GM13976 (cell line): Measurements from ENCODE around the gene OR4D1.
"Not testable (repeated sequence)": the region's sequence is repeated elsewhere in the genome, so short reads cannot be mapped to it uniquely, and the experiment has no call there.

Experiments used
- DNase-seq: peaks from one replicate; pipeline ENCODE4 v3.0.0; 2012; ENCODE audit warnings: low spot score
- in situ Hi-C: fragments of 300-500 bp; cut with MboI; formaldehyde crosslinking; loops from one replicate; pipeline ENCODE4 v1.12.0; 2022; ENCODE audit warnings: low sequenced_read_pairs, mixed read lengths, inconsistent platforms; ENCODE audit not compliant: unreplicated experiment
- TF ChIP-seq, protein P1 (sequence below): IDR thresholded peaks from 2 replicates; pipeline ENCODE4 v1.5.1; 2012; ENCODE audit warnings: borderline replicate concordance, mild to moderate bottlenecking; ENCODE audit not compliant: insufficient read depth; ENCODE audit errors: extremely low read depth, missing control alignments, control extremely low read depth

OR4D1 gene

DNA sequence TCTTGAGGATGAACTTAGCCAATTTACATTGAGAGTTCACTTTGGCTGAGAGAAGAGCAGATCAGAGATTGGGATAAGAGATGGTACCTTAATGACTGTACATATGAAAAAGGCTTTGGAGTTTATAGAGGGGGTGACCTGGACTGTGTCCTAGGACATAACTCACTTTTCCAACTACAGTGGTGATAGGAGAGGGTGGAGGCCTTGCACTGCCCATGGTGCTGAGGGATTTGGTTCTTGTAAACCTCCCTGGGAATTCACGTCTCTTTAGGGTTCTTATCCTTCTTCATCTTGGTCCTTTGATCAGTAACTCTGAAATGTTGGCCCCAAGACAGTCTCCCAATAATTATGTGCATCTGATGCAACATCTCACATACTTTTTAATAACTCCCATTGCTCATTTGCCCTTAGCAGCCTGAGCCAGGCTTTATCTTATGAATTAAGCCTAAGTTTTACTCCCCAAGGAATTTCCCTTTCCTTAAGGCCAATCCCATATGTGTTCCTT lies at the start of gene OR4D1:
Gene OR4D1, plus strand, starts transcription at position 455 of the 505 bp plus-strand sequence. CDS start 6,770 bp downstream, outside the sequence.
- in situ Hi-C loops = no loop called here
- TF ChIP-seq, protein P1, sequence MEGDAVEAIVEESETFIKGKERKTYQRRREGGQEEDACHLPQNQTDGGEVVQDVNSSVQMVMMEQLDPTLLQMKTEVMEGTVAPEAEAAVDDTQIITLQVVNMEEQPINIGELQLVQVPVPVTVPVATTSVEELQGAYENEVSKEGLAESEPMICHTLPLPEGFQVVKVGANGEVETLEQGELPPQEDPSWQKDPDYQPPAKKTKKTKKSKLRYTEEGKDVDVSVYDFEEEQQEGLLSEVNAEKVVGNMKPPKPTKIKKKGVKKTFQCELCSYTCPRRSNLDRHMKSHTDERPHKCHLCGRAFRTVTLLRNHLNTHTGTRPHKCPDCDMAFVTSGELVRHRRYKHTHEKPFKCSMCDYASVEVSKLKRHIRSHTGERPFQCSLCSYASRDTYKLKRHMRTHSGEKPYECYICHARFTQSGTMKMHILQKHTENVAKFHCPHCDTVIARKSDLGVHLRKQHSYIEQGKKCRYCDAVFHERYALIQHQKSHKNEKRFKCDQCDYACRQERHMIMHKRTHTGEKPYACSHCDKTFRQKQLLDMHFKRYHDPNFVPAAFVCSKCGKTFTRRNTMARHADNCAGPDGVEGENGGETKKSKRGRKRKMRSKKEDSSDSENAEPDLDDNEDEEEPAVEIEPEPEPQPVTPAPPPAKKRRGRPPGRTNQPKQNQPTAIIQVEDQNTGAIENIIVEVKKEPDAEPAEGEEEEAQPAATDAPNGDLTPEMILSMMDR = no peak
- DNase-seq = no peak

GRCh38 chr17:58100506-58100905 lies 47.7 kb upstream of the OR4D1 start:
- DNase-seq = no peak
- TF ChIP-seq, protein P1 = no peak
- in situ Hi-C loops = no loop called here

GRCh38 chr17:58101898-58102297 lies 46.3 kb upstream of the OR4D1 start:
- DNase-seq, in situ Hi-C loops: not testable (repeated sequence)

DNA sequence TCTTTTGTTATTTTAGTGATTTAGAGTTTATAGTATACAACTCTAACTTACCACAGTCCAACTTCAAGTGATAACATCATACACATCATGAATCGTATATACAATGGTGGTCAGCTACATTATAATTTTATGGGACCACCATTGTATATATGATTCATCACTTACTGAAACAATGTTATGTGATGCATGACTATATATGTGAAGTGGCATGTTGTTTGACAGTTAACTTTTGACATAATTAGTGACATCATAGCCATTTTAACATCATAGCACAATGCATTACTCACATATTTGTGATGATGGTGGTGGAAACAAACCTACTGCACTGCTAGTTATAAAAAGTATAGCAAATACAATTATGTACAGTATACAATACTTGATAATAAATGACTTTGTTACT lies 43.1 kb upstream of the OR4D1 start:
- no peak for DNase-seq
- TF ChIP-seq, protein P1 = no peak
- in situ Hi-C loops = no loop called here

GRCh38 chr17:58107306-58107705 lies 40.9 kb upstream of the OR4D1 start:
- in situ Hi-C loops = no loop called here
- DNase-seq = no peak
- TF ChIP-seq, protein P1 = no peak

- DNase-seq = no peak
- in situ Hi-C loops = no loop called here
- TF ChIP-seq, protein P1 = no peak
Observed at GRCh38 chr17:58109197-58109596, 39.0 kb upstream of the OR4D1 start.

DNA sequence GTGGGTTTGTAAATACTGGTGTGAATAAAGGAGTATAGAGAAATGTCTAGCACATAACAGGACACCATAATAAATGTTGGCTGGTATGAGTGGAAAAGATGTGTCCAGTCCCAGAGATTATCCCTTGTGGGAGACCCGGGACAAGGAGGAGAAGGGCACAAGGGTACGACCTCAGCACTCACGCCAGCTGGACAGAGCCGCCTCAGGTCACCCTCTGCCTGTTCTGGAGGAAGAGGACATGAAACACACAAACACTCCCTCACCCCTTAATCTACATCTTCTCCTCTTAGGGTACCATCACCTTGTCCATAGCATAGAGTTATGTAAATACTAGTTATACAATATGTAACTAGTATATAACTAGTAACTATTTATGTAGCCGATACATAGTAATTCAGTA lies 38.2 kb upstream of the OR4D1 start:
- TF ChIP-seq, protein P1 = no peak
- in situ Hi-C loops = loop anchor here (10.0 kb wide), 2 partner anchors 115 to 255 kb away; partner anchors contain the start of gene MRPS23
- no peak for DNase-seq
